SJSA1 (cell line): ENCODE results near the gene CETP. TPM values are rescaled to one million over a fixed set of nuclear protein-coding genes. Genes with fewer than 3 reads are reported as not detected.
"Not testable (repeated sequence)": the region's sequence is repeated elsewhere in the genome, so short reads cannot be mapped to it uniquely, and the experiment has no call there.

ENCODE experiments used
- DNase-seq, 2 experiments: peaks; one replicate each; pipeline ENCODE4 v3.0.0-alpha.2; 2015 to 2020; ENCODE audit warnings: low spot score in 2 of 2, low read depth in 1 of 2
- H3K27ac ChIP-seq: fragments of 250-450 bp; sonication (Bioruptor Pico); 2 replicates; pipeline ENCODE4 v1.5.1; 2020; ENCODE audit warnings: mild to moderate bottlenecking, moderate library complexity
- H3K27me3 ChIP-seq: fragments of 250-450 bp; sonication (Bioruptor Pico); replicated peaks from 2 replicates; pipeline ENCODE4 v1.5.1; 2020; ENCODE audit warnings: mild to moderate bottlenecking, moderate library complexity
- H3K36me3 ChIP-seq: fragments of 250-450 bp; sonication (Bioruptor Pico); 2 replicates; pipeline ENCODE4 v1.5.1; 2020; ENCODE audit warnings: mild to moderate bottlenecking
- H3K4me1 ChIP-seq: fragments of 250-450 bp; sonication (Bioruptor Pico); replicated peaks from 2 replicates; pipeline ENCODE4 v1.6.1; 2021; ENCODE audit warnings: mild to moderate bottlenecking
- H3K4me3 ChIP-seq: fragments of 250-450 bp; sonication (Bioruptor Pico); 2 replicates; pipeline ENCODE4 v1.5.1; 2020; ENCODE audit warnings: mild to moderate bottlenecking
- H3K9me3 ChIP-seq: fragments of 250-450 bp; sonication (Bioruptor Pico); replicated peaks from 2 replicates; pipeline ENCODE4 v1.5.1; 2020; ENCODE audit warnings: mild to moderate bottlenecking
- total RNA-seq: library from RNA; depleted of rRNA; stranded (reverse); fragments of >200 nt; shearing (Covaris generic); gene quantifications from 2 replicates; pipeline ENCODE4 v1.2.3, GENCODE V29; 2014

The CETP gene
- total RNA-seq, 1 experiment from 2014 or later: 0.08 TPM

DNA sequence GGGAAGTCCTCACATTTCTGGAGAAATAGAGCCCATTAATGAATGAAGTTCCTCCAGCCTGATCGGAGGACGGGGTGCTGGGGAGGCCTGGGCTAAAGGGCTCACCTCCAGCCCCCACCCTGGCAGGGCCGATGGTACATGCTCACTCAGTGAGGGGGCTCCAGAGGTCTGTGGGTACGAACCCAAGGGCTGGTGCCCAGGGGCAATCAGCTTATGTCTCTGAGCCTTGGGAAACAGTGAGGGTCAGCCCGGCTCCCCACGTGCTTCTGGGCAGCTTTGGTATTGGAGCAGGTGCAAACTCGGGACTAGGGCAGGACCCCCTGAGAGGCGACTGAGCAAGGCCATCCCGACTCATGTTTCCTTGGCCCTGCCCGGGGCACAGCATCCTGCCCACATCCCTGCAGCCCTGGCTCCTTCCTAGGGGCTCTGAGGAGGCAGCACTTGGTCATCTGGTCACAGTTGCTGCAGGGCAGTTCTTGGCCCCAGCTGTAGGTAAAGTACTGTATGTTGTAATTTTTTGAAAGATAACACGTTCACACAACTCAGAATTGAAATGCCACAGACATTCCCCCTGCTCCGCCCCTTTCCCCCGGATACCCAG lies 969 bp upstream of the CETP start:
- no peak for DNase-seq
- Histone ChIP-seq H3K27ac (no peak overlapping the region), H3K27me3 (no peaks in the 10 kb centered on the region), H3K36me3 (no peaks in the 10 kb centered on the region), H3K4me1 (peaks cover 14% of the 10 kb centered on the region), H3K9me3 (no peaks in the 10 kb centered on the region), H3K4me3 (no peak overlapping the region)

DNA sequence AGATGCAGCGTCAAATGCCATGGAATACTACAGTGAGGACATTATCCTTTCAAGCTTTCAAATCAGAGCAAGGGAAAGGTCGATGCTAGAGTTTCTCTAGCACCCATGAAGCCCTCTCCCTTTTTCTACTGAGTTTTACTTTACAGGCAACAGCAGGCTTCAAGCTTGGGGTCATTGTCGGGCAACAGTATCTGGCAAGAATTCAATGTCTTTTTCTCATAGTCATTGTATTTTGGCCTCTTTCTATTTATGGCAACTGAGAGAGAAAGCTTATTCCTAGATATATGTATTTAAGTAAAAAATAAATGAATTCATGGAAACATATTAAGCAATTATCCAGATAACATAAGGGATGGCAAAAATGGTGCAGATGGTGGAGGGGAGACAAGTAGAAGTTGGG lies 364 bp upstream of the CETP start:
- no peak for DNase-seq
- H3K4me1 ChIP-seq: peaks cover 15% of the 10 kb centered on the region
- no peak overlapping the region for H3K27ac ChIP-seq
- H3K36me3 ChIP-seq: no peaks in the 10 kb centered on the region
- H3K4me3 ChIP-seq: no peak overlapping the region
- H3K27me3 ChIP-seq: no peaks in the 10 kb centered on the region
- no peaks in the 10 kb centered on the region for H3K9me3 ChIP-seq

DNA sequence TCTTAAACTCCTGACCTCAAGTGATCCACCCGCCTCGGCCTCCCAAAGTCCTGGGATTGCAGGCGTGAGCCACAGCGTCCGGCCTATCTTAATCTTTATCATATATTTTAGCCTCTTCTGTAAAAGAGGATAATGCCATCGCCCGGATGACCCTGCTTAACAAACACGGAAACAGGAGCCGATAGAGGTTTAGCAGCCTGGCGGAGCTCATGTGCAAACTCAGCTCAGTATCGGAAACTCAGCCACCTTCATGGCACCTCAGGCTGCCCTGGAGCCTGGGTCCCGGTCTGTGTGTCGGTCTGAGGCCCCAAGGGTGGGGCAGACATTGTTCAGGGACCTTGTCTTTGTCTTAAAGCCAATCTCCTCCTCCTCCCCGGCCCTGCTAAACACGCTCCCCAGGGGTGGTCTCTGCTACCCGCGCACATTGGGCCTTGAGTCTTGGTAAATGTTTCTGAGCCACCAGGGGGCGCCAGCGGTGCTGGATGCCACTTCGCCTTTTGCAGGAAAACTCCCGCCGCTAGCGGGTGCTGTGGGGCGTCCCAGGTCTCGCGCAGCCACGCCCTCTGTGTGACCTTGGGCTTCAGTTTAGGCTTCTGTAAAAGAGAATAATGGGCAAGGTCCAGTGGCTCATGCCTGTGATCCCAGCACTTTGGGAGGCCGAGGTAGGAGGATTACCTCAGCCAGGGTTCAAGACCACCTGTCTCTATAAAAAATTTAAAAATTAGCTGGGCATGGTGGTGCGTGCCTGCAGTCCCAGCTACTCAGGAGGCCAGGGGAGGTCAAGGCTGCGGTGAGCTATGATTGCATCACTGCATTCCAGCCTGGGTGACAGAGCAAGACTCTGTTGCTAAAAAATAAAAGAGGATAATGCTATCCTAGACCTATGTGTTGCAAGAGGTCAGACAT lies 2.7 kb downstream of the CETP start:
- no peaks in the 10 kb centered on the region for H3K9me3 ChIP-seq
- H3K27me3 ChIP-seq: no peaks in the 10 kb centered on the region
- H3K4me3 ChIP-seq: no peak overlapping the region
- peak overlapping the region; percentile 26; the same call in 1 of the 2 replicates for H3K27ac ChIP-seq
- peaks cover 15% of the 10 kb centered on the region for H3K4me1 ChIP-seq
- peak; percentile 49 to 72 for DNase-seq
- no peaks in the 10 kb centered on the region for H3K36me3 ChIP-seq

DNA sequence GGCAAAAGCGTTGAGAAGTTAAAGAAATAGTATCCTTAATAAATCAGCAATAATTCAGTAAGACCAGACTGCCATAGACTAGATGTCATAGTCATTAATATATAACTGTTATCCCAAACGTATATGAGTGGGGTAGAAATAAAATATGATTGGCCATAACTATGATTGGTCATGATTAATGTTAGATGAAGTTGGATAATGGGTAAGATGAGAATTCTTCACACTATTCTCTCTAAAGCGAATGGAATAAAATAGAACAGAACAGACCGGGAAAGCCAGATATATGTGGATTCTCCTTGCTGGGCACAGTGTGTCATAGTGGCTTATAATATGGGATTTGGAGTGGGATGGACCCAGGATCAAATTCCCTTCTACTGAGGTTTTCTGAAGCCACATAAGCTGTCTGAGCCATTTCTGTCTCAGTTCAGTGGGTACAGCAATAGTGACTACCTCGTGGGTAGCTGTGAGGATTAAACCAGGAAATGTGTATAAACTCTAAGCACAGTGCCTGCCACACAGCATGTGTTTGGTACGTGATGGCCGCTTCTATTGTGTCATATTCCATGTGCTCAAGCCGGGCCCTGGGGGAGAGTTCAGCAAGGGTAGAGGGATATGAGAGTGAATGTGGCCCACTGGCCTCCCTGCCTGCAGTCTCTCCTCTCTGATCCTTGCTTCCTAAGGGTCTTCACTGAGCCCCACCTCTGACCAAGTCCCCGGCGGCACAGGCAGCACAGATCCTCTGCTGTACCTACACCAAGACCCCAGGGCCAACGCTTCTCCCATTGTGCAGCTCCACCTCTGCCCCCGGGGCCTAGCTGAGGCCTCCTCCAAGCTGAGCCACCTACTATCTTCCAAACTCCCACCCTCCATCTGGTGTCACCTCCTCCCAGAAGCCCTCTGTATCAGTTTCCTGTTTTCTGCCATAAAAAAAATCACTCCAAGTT lies 3.7 kb downstream of the CETP start:
- Histone ChIP-seq H3K9me3 (no peaks in the 10 kb centered on the region; the same call in 1 of the 2 replicates), H3K27me3 (no peaks in the 10 kb centered on the region), H3K4me3 (no peak overlapping the region), H3K36me3 (no peaks in the 10 kb centered on the region), H3K27ac (peak overlapping the region; percentile 26; the same call in 1 of the 2 replicates), H3K4me1 (peaks cover 15% of the 10 kb centered on the region)
- no peak for DNase-seq

DNA sequence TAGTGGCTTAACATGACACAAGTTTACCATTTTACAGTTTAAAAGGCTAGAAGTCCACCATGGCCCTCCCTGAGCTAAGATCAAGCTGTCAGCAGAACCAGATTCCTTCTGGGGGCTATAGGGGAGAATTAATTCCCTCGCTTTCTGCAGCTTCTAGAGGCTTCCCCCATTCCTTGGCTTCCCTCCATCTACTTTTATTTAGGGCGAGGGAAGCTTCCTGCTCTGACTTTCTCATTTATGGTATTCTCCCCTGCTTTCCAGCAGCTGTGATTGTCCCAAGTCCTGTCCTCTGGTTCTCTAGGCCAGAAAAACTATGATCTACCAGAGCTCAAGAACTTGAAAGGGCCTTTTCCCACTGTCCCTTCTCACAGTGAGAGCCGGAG lies 4.3 kb downstream of the CETP start:
- Histone ChIP-seq H3K9me3 (no peaks in the 10 kb centered on the region; the same call in 1 of the 2 replicates), H3K4me1 (peaks cover 15% of the 10 kb centered on the region), H3K27ac (no peak overlapping the region), H3K4me3 (no peak overlapping the region), H3K27me3 (no peaks in the 10 kb centered on the region), H3K36me3 (no peaks in the 10 kb centered on the region)
- DNase-seq: no peak

DNA sequence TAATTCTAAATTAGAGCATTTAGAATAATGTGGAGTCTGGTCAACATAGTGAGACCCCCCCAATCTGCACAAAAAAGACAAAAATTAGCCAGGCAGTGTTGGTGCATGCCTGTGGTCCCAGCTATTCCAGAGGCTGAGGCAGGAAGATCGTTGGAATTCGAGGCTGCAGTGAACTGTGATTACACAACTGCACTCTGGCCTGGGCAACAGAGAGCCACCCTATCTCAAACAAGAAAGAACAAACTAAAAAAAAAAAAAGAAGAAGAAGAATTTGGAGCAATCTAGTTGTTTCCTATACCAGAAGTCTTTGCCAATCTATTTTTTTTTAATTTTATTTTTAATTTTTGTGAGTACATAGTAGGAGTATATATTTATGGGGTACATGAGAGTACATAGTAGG lies 6.0 kb downstream of the CETP start:
- no peak for DNase-seq
- Histone ChIP-seq H3K27ac (no peak overlapping the region), H3K4me1 (peaks cover 15% of the 10 kb centered on the region), H3K9me3 (no peaks in the 10 kb centered on the region; the same call in 1 of the 2 replicates), H3K4me3 (no peak overlapping the region), H3K27me3 (no peaks in the 10 kb centered on the region), H3K36me3 (no peaks in the 10 kb centered on the region)

DNA sequence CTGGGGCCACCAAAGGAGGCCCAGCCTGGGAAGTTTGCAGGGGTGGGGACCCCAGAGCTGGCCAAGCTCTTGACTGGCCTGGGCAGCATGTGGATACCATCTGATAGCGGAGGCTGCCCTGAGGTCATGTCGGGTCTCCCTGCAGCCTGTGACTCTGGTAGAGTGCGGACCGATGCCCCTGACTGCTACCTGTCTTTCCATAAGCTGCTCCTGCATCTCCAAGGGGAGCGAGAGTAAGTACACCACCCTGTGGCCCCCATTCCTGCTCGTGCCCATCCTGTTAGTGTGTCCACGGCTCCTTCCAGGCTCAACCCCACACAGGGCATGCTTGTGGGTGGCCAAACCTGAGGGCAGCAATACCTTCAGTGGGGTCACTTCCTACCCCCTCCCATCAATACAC lies 8.0 kb downstream of the CETP start:
- H3K27me3 ChIP-seq: no peaks in the 10 kb centered on the region
- no peak overlapping the region for H3K4me3 ChIP-seq
- no peak overlapping the region for H3K27ac ChIP-seq
- no peaks in the 10 kb centered on the region; the same call in 1 of the 2 replicates for H3K9me3 ChIP-seq
- H3K4me1 ChIP-seq: peaks cover 12% of the 10 kb centered on the region
- no peaks in the 10 kb centered on the region for H3K36me3 ChIP-seq
- no peak for DNase-seq

DNA sequence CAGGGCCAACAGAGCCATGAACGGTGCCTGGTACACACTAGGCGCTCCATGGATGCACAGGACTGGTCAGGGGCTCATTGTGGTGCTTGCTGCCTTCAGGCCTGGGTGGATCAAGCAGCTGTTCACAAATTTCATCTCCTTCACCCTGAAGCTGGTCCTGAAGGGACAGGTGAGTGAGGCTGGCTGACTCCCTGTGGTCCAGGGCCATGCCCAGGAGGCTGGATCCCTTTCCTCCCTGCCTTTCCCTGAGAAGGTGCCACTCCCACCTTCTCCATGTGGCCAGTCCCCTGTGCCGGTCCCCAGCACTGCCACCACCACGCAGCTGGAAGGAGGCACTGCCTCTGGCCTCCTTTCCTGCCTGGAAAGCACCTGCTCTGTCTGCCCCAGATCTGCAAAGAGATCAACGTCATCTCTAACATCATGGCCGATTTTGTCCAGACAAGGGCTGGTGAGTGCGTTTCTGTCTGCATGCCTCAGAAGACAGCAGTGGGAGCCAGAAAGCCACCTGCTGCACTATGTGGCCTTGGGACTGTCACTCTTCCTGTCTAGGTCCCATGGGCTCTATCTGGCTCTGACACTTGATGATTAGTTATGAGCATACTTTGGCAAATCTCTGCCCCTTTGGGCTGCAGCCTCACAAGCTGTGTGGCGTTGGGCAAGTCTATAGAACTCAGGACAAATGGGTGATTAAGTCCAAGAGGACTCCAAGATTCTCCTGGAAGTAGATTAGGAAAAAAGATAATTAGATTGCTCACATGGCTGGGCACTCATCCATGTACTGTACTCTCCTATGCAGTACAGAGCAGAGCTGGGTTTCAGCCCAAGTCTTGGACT lies 9.4 kb downstream of the CETP start:
- Histone ChIP-seq H3K4me1 (no peaks in the 10 kb centered on the region; the same call in 1 of the 2 replicates), H3K27ac (no peak overlapping the region), H3K4me3 (no peak overlapping the region), H3K27me3 (no peaks in the 10 kb centered on the region), H3K9me3 (no peaks in the 10 kb centered on the region; the same call in 1 of the 2 replicates), H3K36me3 (no peaks in the 10 kb centered on the region)
- DNase-seq: no peak

DNA sequence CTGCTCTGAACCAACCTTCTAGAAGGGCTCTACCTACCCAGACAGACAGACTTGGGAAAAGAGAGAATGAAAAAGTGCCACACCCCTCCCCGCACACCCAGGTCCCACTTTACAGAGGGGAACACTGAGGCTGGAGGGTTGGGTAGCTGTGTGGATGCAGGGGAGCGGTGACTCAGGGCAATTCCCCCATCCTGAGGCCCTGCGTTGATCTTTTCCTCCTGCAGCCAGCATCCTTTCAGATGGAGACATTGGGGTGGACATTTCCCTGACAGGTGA lies 10.0 kb downstream of the CETP start:
- Histone ChIP-seq H3K27me3 (no peaks in the 10 kb centered on the region), H3K36me3 (no peaks in the 10 kb centered on the region), H3K4me1 (no peaks in the 10 kb centered on the region), H3K9me3 (no peaks in the 10 kb centered on the region; the same call in 1 of the 2 replicates), H3K4me3 (no peak overlapping the region), H3K27ac (no peak overlapping the region)
- DNase-seq: no peak

DNA sequence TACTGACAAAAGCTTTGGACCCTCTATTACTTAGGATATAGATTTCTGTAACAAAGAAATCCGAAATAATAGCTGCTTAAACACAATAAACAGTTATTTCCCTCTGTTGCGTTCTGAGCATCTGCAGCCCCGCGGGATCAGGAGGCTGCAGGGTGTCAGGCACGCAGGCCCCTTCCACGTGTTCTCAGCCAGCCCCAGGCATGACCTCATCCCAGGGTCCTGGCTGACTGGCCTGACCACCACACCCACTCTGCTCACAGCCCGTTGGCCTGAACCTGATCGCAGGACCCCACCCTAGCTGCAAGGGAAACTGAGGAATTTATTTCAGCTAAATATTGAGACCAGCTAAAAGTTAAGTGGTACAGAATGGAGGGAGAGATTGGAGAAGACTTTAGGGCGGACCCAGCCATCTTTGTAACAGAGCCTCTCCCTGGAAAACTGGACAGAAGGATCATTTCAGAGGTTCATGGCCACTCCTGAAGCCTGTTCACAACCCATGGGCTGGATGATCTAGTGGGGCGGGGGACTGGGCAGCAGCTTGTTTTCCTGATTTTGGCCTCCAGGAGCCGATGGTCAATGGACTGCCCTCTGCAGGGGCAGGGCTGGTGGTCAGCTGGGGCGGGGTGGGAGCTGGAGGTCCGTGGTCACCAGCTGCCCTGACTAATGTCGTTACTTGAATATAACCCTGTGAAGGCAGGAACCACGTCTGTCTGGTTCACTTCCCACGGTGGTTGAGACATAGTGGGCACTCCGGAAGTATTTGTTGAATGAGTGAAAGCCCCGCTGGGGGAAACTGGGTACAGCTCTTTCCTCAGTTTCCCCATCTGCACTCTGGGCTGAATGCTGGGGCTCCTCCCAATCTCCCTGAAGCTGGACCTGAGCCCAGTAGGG lies 10.9 kb downstream of the CETP start:
- Histone ChIP-seq H3K4me1 (no peaks in the 10 kb centered on the region), H3K27ac (no peak overlapping the region), H3K4me3 (no peak overlapping the region), H3K27me3 (no peaks in the 10 kb centered on the region), H3K9me3 (no peaks in the 10 kb centered on the region; the same call in 1 of the 2 replicates), H3K36me3 (no peaks in the 10 kb centered on the region)
- no peak for DNase-seq

DNA sequence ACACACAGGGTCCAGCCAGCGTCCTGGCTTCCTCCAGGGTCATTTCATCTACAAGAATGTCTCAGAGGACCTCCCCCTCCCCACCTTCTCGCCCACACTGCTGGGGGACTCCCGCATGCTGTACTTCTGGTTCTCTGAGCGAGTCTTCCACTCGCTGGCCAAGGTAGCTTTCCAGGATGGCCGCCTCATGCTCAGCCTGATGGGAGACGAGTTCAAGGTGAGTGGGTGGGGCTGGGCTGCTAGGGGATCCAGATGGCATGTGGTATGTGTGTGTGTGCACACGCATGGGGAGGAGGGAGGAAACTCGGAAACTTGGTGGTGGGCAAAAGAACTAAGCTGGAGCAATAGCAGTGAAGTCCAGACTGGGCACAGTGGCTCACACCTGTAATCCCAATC lies 11.5 kb downstream of the CETP start:
- no peaks in the 10 kb centered on the region for H3K27me3 ChIP-seq
- no peak overlapping the region for H3K27ac ChIP-seq
- no peaks in the 10 kb centered on the region for H3K36me3 ChIP-seq
- no peaks in the 10 kb centered on the region; the same call in 1 of the 2 replicates for H3K9me3 ChIP-seq
- no peak overlapping the region for H3K4me3 ChIP-seq
- no peak for DNase-seq
- no peaks in the 10 kb centered on the region for H3K4me1 ChIP-seq

DNA sequence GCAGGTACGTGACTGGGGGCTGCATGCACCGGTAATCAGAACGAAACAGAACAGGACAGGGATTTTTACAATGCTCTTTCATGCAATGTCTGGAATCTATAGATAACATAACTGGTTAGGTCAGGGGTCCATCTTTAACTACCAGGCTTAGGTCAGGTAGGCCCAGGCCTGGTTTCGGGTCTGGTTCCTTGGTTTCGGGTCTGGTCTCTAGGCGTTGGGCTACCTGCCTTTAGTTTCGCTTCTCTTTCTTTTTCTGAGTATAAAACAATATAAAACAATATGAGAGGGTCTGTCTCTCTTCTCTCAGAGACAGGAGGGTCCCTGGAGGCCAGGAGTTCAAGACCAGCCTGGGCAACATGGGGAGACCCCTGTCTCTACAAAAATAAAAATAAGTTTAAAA lies 12.1 kb downstream of the CETP start:
- H3K4me3 ChIP-seq, H3K9me3 ChIP-seq, H3K36me3 ChIP-seq, DNase-seq, H3K4me1 ChIP-seq, H3K27ac ChIP-seq, H3K27me3 ChIP-seq: not testable (repeated sequence)
